Measurements from ENCODE around the gene ERCC1.

ERCC1 gene

GRCh38 chr19:45460807-45461347 is 37.2 kb upstream of the ERCC1 start:
- DNase-seq (ENCODE audit: extremely low spot score), result no peak
- ChIA-PET POLR2A (no interaction called here), CTCF (interaction anchor here (1.4 to 5.6 kb wide), 5 partner anchors 14 to 25 kb away, joined by 3 to 29 read pairs (median 6); no protein-coding TSS in a partner anchor)
- TF ChIP-seq CTCF (IDR thresholded peaks at IDR 0.05; ENCODE audit: control extremely low read depth, extremely low read depth, low read depth, missing control alignments), result no peak

GRCh38 chr19:45457776-45458175 is 34.1 kb upstream of the ERCC1 start:
- no peak for TF ChIP-seq CTCF (IDR thresholded peaks at IDR 0.05; ENCODE audit: control extremely low read depth, extremely low read depth, low read depth, missing control alignments)
- DNase-seq (ENCODE audit: extremely low spot score), result no peak
- ChIA-PET POLR2A (interaction anchor here (1.4 kb wide), 1 partner anchor 12 kb away, joined by 6 read pairs; no protein-coding TSS in a partner anchor), CTCF (interaction anchor here (0.7 to 8.0 kb wide), 4 partner anchors 10 to 185 kb away, joined by 3 to 58 read pairs (median 6); partner anchors contain the start of gene FOSB)

- ChIA-PET CTCF (interaction anchor here (0.9 to 8.0 kb wide), 8 partner anchors 9 to 39 kb away, joined by 3 to 58 read pairs (median 5); no protein-coding TSS in a partner anchor), POLR2A (interaction anchor here (0.7 to 5.6 kb wide), 2 partner anchors 12 to 875 kb away, joined by 5 to 48 read pairs; partner anchors contain the start of gene FOSB)
- TF ChIP-seq CTCF (IDR thresholded peaks at IDR 0.05; ENCODE audit: control extremely low read depth, extremely low read depth, low read depth, missing control alignments), result no peak
- no peak for DNase-seq (ENCODE audit: extremely low spot score)
Observed at GRCh38 chr19:45456500-45456815, 32.7 kb upstream of the ERCC1 start.

GRCh38 chr19:45455707-45456499 is 32.2 kb upstream of the ERCC1 start:
- DNase-seq (ENCODE audit: extremely low spot score), result peak; percentile 81
- no peak for TF ChIP-seq CTCF (IDR thresholded peaks at IDR 0.05; ENCODE audit: control extremely low read depth, extremely low read depth, low read depth, missing control alignments)
- ChIA-PET CTCF (interaction anchor here (0.9 to 8.0 kb wide), 8 partner anchors 9 to 39 kb away, joined by 3 to 58 read pairs (median 8); no protein-coding TSS in a partner anchor), POLR2A (interaction anchor here (1.2 to 5.6 kb wide), 2 partner anchors 12 to 16 kb away, joined by 3 to 48 read pairs; partner anchors contain the start of gene FOSB)

- no peak for DNase-seq (ENCODE audit: extremely low spot score)
- CTCF ChIA-PET, result interaction anchor here (1.0 to 8.0 kb wide), 4 partner anchors 10 to 33 kb away, joined by 5 to 58 read pairs (median 14); no protein-coding TSS in a partner anchor
- POLR2A ChIA-PET, result interaction anchor here (0.7 to 5.6 kb wide), 2 partner anchors 16 kb away, joined by 3 to 48 read pairs; partner anchors contain the start of gene FOSB
- TF ChIP-seq CTCF (IDR thresholded peaks at IDR 0.05; ENCODE audit: control extremely low read depth, extremely low read depth, low read depth, missing control alignments), result no peak
Observed at GRCh38 chr19:45451850-45452387, 28.2 kb upstream of the ERCC1 start.
